ENCODE data around the gene MAPT.
A peak's percentile ranks its signal among the peaks of the same experiment; 100 is the strongest.

The MAPT gene

DNA sequence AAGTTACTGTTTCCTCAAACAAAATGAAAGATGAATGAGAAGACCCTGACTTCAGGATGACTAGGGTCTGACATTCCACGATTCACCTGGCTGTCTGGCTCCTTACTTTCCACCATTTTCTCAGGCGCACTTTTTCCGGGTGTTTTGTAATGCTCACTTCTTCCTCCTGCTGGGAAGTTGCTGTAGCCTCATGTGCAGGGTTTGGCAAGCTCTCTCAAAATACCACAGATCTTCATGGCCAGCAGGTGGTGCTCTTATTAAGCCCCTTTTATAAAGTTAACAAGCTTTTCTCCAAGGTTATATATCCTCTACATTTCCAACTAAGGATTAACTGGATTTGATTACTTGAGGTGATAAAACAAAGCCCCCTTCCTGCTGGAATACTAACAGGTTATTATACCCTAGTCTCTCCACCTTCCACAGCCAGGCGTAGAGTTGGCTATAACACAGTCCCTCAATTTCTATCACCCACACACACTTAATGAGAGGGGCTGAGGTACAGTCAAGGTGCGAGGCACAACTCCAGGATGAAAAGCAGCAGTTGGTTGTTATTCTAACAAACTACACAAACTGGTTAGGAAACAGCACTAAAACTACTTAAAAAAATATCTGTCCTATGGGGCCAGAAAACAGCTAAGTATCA is 150.1 kb downstream of the MAPT start:
- Histone ChIP-seq H3K9ac (ENCODE audit: insufficient read length, low read depth) (no peak overlapping the region), H3K4me1 (ENCODE audit: insufficient read depth, insufficient read length) (no peaks in the 10 kb centered on the region), H3K27me3 (ENCODE audit: insufficient read depth, insufficient read length) (no peaks in the 10 kb centered on the region), H3K4me3 (ENCODE audit: insufficient read length, low read depth) (no peak overlapping the region), H3K36me3 (ENCODE audit: insufficient read depth, insufficient read length, low read length) (peaks cover 84% of the 10 kb centered on the region), H3K9me3 (ENCODE audit: insufficient read depth, low read length) (no peaks in the 10 kb centered on the region)
- TF ChIP-seq ZNF274 (IDR thresholded peaks at IDR 0.05; ENCODE audit: low read depth, low read length): no peak
- TF ChIP-seq SUZ12 (IDR thresholded peaks at IDR 0.05; ENCODE audit: extremely low read depth, insufficient read depth, insufficient read length): no peak
- no peak for TF ChIP-seq YY1 (IDR thresholded peaks at IDR 0.05; ENCODE audit: insufficient read depth, insufficient read length)
- DNase-seq (ENCODE audit: low read depth, low spot score): peak; percentile 57

GRCh38 chr17:46044989-46045388 is 150.6 kb downstream of the MAPT start:
- Histone ChIP-seq H3K4me3 (ENCODE audit: insufficient read length, low read depth) (no peak overlapping the region), H3K4me1 (ENCODE audit: insufficient read depth, insufficient read length) (no peaks in the 10 kb centered on the region), H3K9ac (ENCODE audit: insufficient read length, low read depth) (no peak overlapping the region), H3K9me3 (ENCODE audit: insufficient read depth, low read length) (no peaks in the 10 kb centered on the region), H3K36me3 (ENCODE audit: insufficient read depth, insufficient read length, low read length) (peaks cover 84% of the 10 kb centered on the region), H3K27me3 (ENCODE audit: insufficient read depth, insufficient read length) (no peaks in the 10 kb centered on the region)
- DNase-seq (ENCODE audit: low read depth, low spot score): no peak
- no peak for TF ChIP-seq ZNF274 (IDR thresholded peaks at IDR 0.05; ENCODE audit: low read depth, low read length)
- TF ChIP-seq YY1 (IDR thresholded peaks at IDR 0.05; ENCODE audit: insufficient read depth, insufficient read length): no peak
- no peak for TF ChIP-seq SUZ12 (IDR thresholded peaks at IDR 0.05; ENCODE audit: extremely low read depth, insufficient read depth, insufficient read length)

DNA sequence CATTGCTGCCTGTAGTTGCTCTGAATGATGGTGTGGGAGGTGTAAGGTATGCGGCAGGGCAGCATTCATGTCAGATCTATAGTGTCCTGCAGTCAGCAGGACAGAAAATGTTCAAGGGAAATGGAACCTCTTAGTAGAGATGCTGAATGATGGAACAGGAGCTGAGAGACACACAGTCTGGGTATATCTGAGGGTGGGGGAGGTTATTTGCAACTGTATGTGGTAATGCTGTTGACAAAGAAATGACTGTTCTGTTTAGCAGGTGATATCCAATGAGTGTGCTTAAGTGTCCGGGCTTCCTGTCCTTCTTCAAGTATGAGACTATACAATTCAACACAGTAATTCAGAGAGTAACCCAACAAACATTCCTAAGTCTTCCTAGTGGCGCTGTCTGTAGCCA is 151.3 kb downstream of the MAPT start:
- Histone ChIP-seq H3K4me1 (ENCODE audit: insufficient read depth, insufficient read length) (no peaks in the 10 kb centered on the region), H3K9me3 (ENCODE audit: insufficient read depth, low read length) (no peaks in the 10 kb centered on the region), H3K36me3 (ENCODE audit: insufficient read depth, insufficient read length, low read length) (peaks cover 87% of the 10 kb centered on the region), H3K27me3 (ENCODE audit: insufficient read depth, insufficient read length) (no peaks in the 10 kb centered on the region), H3K9ac (ENCODE audit: insufficient read length, low read depth) (no peak overlapping the region), H3K4me3 (ENCODE audit: insufficient read length, low read depth) (no peak overlapping the region)
- TF ChIP-seq SUZ12 (IDR thresholded peaks at IDR 0.05; ENCODE audit: extremely low read depth, insufficient read depth, insufficient read length) (no peak), YY1 (IDR thresholded peaks at IDR 0.05; ENCODE audit: insufficient read depth, insufficient read length) (no peak), ZNF274 (IDR thresholded peaks at IDR 0.05; ENCODE audit: low read depth, low read length) (no peak)
- no peak for DNase-seq (ENCODE audit: low read depth, low spot score)

- Histone ChIP-seq H3K9me3 (ENCODE audit: insufficient read depth, low read length) (no peaks in the 10 kb centered on the region), H3K4me1 (ENCODE audit: insufficient read depth, insufficient read length) (no peaks in the 10 kb centered on the region), H3K27me3 (ENCODE audit: insufficient read depth, insufficient read length) (no peaks in the 10 kb centered on the region), H3K4me3 (ENCODE audit: insufficient read length, low read depth) (no peak overlapping the region), H3K9ac (ENCODE audit: insufficient read length, low read depth) (no peak overlapping the region), H3K36me3 (ENCODE audit: insufficient read depth, insufficient read length, low read length) (peaks cover 84% of the 10 kb centered on the region)
- TF ChIP-seq YY1 (IDR thresholded peaks at IDR 0.05; ENCODE audit: insufficient read depth, insufficient read length): no peak
- no peak for TF ChIP-seq SUZ12 (IDR thresholded peaks at IDR 0.05; ENCODE audit: extremely low read depth, insufficient read depth, insufficient read length)
- no peak for TF ChIP-seq ZNF274 (IDR thresholded peaks at IDR 0.05; ENCODE audit: low read depth, low read length)
- DNase-seq (ENCODE audit: low read depth, low spot score): no peak
Measured at GRCh38 chr17:46046957-46047356, 152.6 kb downstream of the MAPT start.

DNA sequence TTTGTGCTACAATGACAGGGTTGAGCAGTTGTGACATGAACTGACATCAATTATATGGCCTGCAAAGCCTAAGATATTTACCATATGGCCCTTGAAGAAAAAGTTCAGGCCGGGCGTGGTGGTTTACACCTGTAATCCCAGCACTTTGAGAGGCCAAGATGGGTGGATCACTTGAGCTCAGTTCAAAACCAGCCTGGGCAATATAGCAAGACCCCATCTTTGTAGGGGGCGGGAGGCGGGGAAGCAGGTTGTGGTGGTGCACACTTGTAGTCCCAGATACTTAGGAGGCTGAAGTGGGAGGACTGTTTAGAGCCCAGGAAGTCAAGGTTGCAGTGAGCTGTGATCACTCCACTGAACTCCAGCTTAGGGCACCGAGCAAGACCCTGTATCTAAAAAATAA is 153.0 kb downstream of the MAPT start:
- TF ChIP-seq YY1 (IDR thresholded peaks at IDR 0.05; ENCODE audit: insufficient read depth, insufficient read length) (no peak), SUZ12 (IDR thresholded peaks at IDR 0.05; ENCODE audit: extremely low read depth, insufficient read depth, insufficient read length) (no peak), ZNF274 (IDR thresholded peaks at IDR 0.05; ENCODE audit: low read depth, low read length) (no peak)
- no peak for DNase-seq (ENCODE audit: low read depth, low spot score)
- Histone ChIP-seq H3K9me3 (ENCODE audit: insufficient read depth, low read length) (no peaks in the 10 kb centered on the region), H3K9ac (ENCODE audit: insufficient read length, low read depth) (no peak overlapping the region), H3K36me3 (ENCODE audit: insufficient read depth, insufficient read length, low read length) (peaks cover 85% of the 10 kb centered on the region), H3K27me3 (ENCODE audit: insufficient read depth, insufficient read length) (no peaks in the 10 kb centered on the region), H3K4me1 (ENCODE audit: insufficient read depth, insufficient read length) (no peaks in the 10 kb centered on the region), H3K4me3 (ENCODE audit: insufficient read length, low read depth) (no peak overlapping the region)

- H3K9me3 ChIP-seq (ENCODE audit: insufficient read depth, low read length): no peaks in the 10 kb centered on the region
- H3K9ac ChIP-seq (ENCODE audit: insufficient read length, low read depth): no peak overlapping the region
- no peak overlapping the region for H3K4me3 ChIP-seq (ENCODE audit: insufficient read length, low read depth)
- no peak for TF ChIP-seq YY1 (IDR thresholded peaks at IDR 0.05; ENCODE audit: insufficient read depth, insufficient read length)
- TF ChIP-seq ZNF274 (IDR thresholded peaks at IDR 0.05; ENCODE audit: low read depth, low read length): no peak
- no peak for TF ChIP-seq SUZ12 (IDR thresholded peaks at IDR 0.05; ENCODE audit: extremely low read depth, insufficient read depth, insufficient read length)
- DNase-seq (ENCODE audit: low read depth, low spot score): no peak
- H3K36me3 ChIP-seq (ENCODE audit: insufficient read depth, insufficient read length, low read length): peaks cover 81% of the 10 kb centered on the region
- H3K4me1 ChIP-seq (ENCODE audit: insufficient read depth, insufficient read length): no peaks in the 10 kb centered on the region
- no peaks in the 10 kb centered on the region for H3K27me3 ChIP-seq (ENCODE audit: insufficient read depth, insufficient read length)
Measured at GRCh38 chr17:46047856-46048255, 153.5 kb downstream of the MAPT start.

DNA sequence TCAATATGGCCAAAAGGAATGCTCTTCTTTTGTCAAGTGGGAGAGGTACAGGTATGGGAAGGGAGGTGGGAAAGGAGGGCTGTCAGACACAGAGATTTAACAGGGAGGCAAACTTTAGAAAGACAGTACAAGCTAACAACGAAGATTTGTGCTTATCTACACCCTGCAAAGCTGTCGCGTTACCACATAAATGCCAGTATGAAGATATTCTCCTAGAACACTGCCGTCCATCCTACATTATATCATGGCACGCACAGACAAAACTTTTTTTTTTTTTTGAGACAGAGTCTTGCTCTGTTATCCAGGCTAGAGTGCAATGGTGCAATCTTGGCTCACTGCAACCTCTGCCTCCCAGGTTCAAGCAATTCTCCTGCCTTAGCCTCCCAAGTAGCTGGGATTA is 155.3 kb downstream of the MAPT start:
- Histone ChIP-seq H3K4me3 (ENCODE audit: insufficient read length, low read depth) (no peak overlapping the region), H3K9ac (ENCODE audit: insufficient read length, low read depth) (no peak overlapping the region), H3K4me1 (ENCODE audit: insufficient read depth, insufficient read length) (no peaks in the 10 kb centered on the region), H3K9me3 (ENCODE audit: insufficient read depth, low read length) (no peaks in the 10 kb centered on the region), H3K27me3 (ENCODE audit: insufficient read depth, insufficient read length) (no peaks in the 10 kb centered on the region), H3K36me3 (ENCODE audit: insufficient read depth, insufficient read length, low read length) (peaks cover 66% of the 10 kb centered on the region)
- no peak for DNase-seq (ENCODE audit: low read depth, low spot score)
- no peak for TF ChIP-seq SUZ12 (IDR thresholded peaks at IDR 0.05; ENCODE audit: extremely low read depth, insufficient read depth, insufficient read length)
- no peak for TF ChIP-seq YY1 (IDR thresholded peaks at IDR 0.05; ENCODE audit: insufficient read depth, insufficient read length)
- TF ChIP-seq ZNF274 (IDR thresholded peaks at IDR 0.05; ENCODE audit: low read depth, low read length): no peak

Measured in NT2/D1 (cell line).